Measurements from ENCODE around the gene NR3C2.

- TF ChIP-seq CTCF (IDR thresholded peaks at IDR 0.05) (no peak), REST (IDR thresholded peaks at IDR 0.05; ENCODE audit: insufficient read depth in 1 of 2, low read depth in 2 of 2, low read length in 1 of 2) (no peak), POLR2AphosphoS5 (IDR thresholded peaks at IDR 0.05; ENCODE audit: low read depth, low read length) (no peak)
Observed at GRCh38 chr4:148166132-148166591, 276.1 kb downstream of the NR3C2 start.

All from Panc1 (cell line).